Measurements from ENCODE around the gene OR8B2. TPM values are rescaled to one million over a fixed set of nuclear protein-coding genes. Genes with fewer than 3 reads are reported as not detected.

Gene OR8B2, protein sequence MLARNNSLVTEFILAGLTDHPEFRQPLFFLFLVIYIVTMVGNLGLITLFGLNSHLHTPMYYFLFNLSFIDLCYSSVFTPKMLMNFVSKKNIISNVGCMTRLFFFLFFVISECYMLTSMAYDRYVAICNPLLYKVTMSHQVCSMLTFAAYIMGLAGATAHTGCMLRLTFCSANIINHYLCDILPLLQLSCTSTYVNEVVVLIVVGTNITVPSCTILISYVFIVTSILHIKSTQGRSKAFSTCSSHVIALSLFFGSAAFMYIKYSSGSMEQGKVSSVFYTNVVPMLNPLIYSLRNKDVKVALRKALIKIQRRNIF
- total RNA-seq (2014; rRNA removed), result not detected in 2 replicates
- not detected for Bru-seq, nascent RNA
- BruChase-seq, experiment 1, labeled RNA remaining after a 6-hour chase, result not detected
- not detected for BruChase-seq, experiment 2, labeled RNA remaining after a 2-hour chase
- long read RNA-seq, result 0 reads

GRCh38 chr11:124384399-124384798 lies at the start of gene OR8B2:
Gene OR8B2 (minus strand): TSS chr11:124384499. CDS start chr11:124383343, 1,156 bp downstream.
- ChIA-PET CTCF (no interaction called here), POLR2A (ENCODE audit: unreplicated experiment) (no interaction called here)
- Histone ChIP-seq H3K36me3 (ENCODE audit: low read depth, low read length) (no peaks in the 10 kb centered on the region), H3K4me3 (ENCODE audit: low read length) (no peak within 1 kb of the TSS), H3F3A (ENCODE audit: low read length, unreplicated experiment) (no peaks in the 10 kb centered on the region), H4K20me1 (ENCODE audit: low read length) (no peaks in the 10 kb centered on the region), H3K9me3 (ENCODE audit: low read length) (no peaks in the 10 kb centered on the region), H3K27me3 (ENCODE audit: low read length) (peaks cover 10% of the 10 kb centered on the region), H3K27ac (ENCODE audit: low read length) (no peak within 1 kb of the TSS), H3K9me2 (replicated peaks; ENCODE audit: low read length) (no peaks in the 10 kb centered on the region), H2AFZ (ENCODE audit: low read length) (no peak within 1 kb of the TSS), H3K4me2 (ENCODE audit: low read length) (no peak within 1 kb of the TSS), H3K9ac (ENCODE audit: low read length) (no peak within 1 kb of the TSS), H3K79me2 (ENCODE audit: low read length) (no peaks in the 10 kb centered on the region), H3K4me1 (ENCODE audit: insufficient read depth, low read length) (no peaks in the 10 kb centered on the region)
- intact Hi-C loops (cut with micrococcal nuclease), result no loop called here
- no TSS peak for BruUV-seq (replicated peaks)
- no peak for TF ChIP-seq EZH2phosphoT487 (IDR thresholded peaks at IDR 0.05; ENCODE audit: borderline replicate concordance, low read length)
- TF ChIP-seq CTCF (conservative IDR thresholded peaks at IDR 0.05; ENCODE audit: low read depth, low read length), result no peak
- TF ChIP-seq EZH2 (IDR thresholded peaks at IDR 0.05; ENCODE audit: low read length, unreplicated experiment), result no peak
- ATAC-seq (no peak), DNase-seq (no peak)

GRCh38 chr11:124429599-124429998 lies 45.3 kb upstream of the OR8B2 start:
- no TSS peak for BruUV-seq (replicated peaks)
- no peak for TF ChIP-seq EZH2 (IDR thresholded peaks at IDR 0.05; ENCODE audit: low read length, unreplicated experiment)
- TF ChIP-seq CTCF (conservative IDR thresholded peaks at IDR 0.05; ENCODE audit: low read depth, low read length), result no peak
- no peak for TF ChIP-seq EZH2phosphoT487 (IDR thresholded peaks at IDR 0.05; ENCODE audit: borderline replicate concordance, low read length)

DNA sequence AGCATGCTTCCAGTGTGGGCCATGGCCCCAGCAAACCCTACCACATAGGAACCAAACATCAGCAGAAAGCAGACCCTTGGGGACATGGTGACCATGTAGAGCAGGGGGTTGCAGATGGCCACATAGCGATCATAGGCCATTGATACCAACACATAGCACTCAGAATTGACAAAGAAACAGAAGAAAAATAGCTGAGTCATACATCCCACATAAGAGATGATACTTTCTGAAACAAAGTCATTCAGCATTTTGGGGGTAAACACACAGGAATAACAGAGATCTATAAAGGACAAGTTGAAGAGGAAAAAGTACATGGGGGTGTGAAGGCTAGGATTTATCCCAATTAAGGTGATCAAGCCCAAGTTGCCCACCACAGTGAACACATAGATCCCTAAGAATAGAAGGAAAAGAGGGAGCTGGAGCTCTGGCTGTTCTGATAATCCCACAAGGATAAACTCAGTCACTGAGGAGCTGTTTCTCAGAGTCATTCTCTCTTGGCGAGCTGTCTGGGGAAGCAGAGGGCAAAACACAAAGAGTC lies 40.2 kb upstream of the OR8B2 start, which contains the start of gene OR8B4:
Gene OR8B4, minus strand, starts transcription at position 488 of the 538 bp plus-strand sequence. Its CDS starts 0 bp downstream, at position 488.
- Histone ChIP-seq H3K27ac (ENCODE audit: low read length) (no peak within 1 kb of the TSS), H4K20me1 (ENCODE audit: low read length) (no peaks in the 10 kb centered on the region), H3K4me1 (ENCODE audit: insufficient read depth, low read length) (no peaks in the 10 kb centered on the region), H3K4me2 (ENCODE audit: low read length) (no peak within 1 kb of the TSS), H3K9ac (ENCODE audit: low read length) (no peak within 1 kb of the TSS), H3K4me3 (ENCODE audit: low read length) (no peak within 1 kb of the TSS), H3K36me3 (ENCODE audit: low read depth, low read length) (no peaks in the 10 kb centered on the region), H3K27me3 (ENCODE audit: low read length) (peaks cover 74% of the 10 kb centered on the region), H3F3A (ENCODE audit: low read length, unreplicated experiment) (no peaks in the 10 kb centered on the region), H2AFZ (ENCODE audit: low read length) (no peak within 1 kb of the TSS), H3K9me2 (replicated peaks; ENCODE audit: low read length) (no peaks in the 10 kb centered on the region), H3K9me3 (ENCODE audit: low read length) (no peaks in the 10 kb centered on the region), H3K79me2 (ENCODE audit: low read length) (no peaks in the 10 kb centered on the region)
- intact Hi-C loops (cut with micrococcal nuclease), result no loop called here
- ATAC-seq (no peak), DNase-seq (no peak)
- TF ChIP-seq EZH2 (IDR thresholded peaks at IDR 0.05; ENCODE audit: low read length, unreplicated experiment) (no peak), EZH2phosphoT487 (IDR thresholded peaks at IDR 0.05; ENCODE audit: borderline replicate concordance, low read length) (no peak), CTCF (conservative IDR thresholded peaks at IDR 0.05; ENCODE audit: low read depth, low read length) (no peak)
- no TSS peak for BruUV-seq (replicated peaks)
- CTCF ChIA-PET, result no interaction called here
- POLR2A ChIA-PET (ENCODE audit: unreplicated experiment), result no interaction called here

More at GRCh38 chr11:124429599-124429998, 45.3 kb upstream of the OR8B2 start:
- Histone ChIP-seq H3K27me3 (ENCODE audit: low read length) (peaks cover 65% of the 10 kb centered on the region), H3K27ac (ENCODE audit: low read length) (no peak overlapping the region), H4K20me1 (ENCODE audit: low read length) (no peaks in the 10 kb centered on the region), H3K9me2 (replicated peaks; ENCODE audit: low read length) (no peaks in the 10 kb centered on the region), H3K36me3 (ENCODE audit: low read depth, low read length) (no peaks in the 10 kb centered on the region), H3K4me3 (ENCODE audit: low read length) (no peak overlapping the region), H3F3A (ENCODE audit: low read length, unreplicated experiment) (no peaks in the 10 kb centered on the region), H2AFZ (ENCODE audit: low read length) (no peak overlapping the region), H3K9ac (ENCODE audit: low read length) (no peak overlapping the region), H3K9me3 (ENCODE audit: low read length) (no peaks in the 10 kb centered on the region), H3K4me2 (ENCODE audit: low read length) (no peak overlapping the region), H3K4me1 (ENCODE audit: insufficient read depth, low read length) (no peaks in the 10 kb centered on the region), H3K79me2 (ENCODE audit: low read length) (no peaks in the 10 kb centered on the region)
- intact Hi-C loops (cut with micrococcal nuclease), result no loop called here
- POLR2A ChIA-PET (ENCODE audit: unreplicated experiment), result no interaction called here
- CTCF ChIA-PET, result no interaction called here
- ATAC-seq (no peak), DNase-seq (no peak)
